ENCODE measurements around the gene HNF4A. TPM values are rescaled to one million over a fixed set of nuclear protein-coding genes. Genes with fewer than 3 reads are reported as not detected.
A peak's percentile ranks its signal among the peaks of the same experiment; 100 is the strongest.

HNF4A gene
- total RNA-seq, 1 donor from 2014 or later = 0.18 TPM

DNA sequence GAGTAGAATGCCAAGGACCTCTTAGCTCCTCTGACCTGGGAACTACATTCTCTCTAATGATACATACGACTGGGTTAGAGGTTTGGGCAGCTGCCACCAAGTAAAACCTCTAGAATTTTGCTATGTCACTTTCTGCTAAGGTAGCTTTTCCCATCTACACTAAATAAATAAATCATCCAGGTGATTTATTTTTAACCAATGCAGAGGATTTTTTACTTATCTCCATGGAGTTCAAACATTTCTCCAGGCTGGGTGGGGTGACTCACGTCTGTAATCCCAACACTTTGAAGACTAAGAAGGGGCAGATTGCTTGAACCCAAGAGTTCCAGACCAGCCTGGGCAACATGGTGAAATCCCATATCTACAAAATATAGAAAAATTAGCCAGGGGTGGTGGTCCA lies 27.1 kb downstream of the HNF4A start:
- H3K4me3 ChIP-seq = no peak overlapping the region

GRCh38 chr20:44384423-44385027 lies 29.0 kb downstream of the HNF4A start:
- ATAC-seq (peak; percentile 81 to 86), DNase-seq (peak; percentile 91)
- intact Hi-C loops (cut with DNase I) = loop anchor here (10.0 kb wide), 1 partner anchor 230 kb away; no protein-coding TSS in a partner anchor
- H3K27ac ChIP-seq = no peak overlapping the region
- H3K4me3 ChIP-seq = no peak overlapping the region
- TF ChIP-seq, protein P1, sequence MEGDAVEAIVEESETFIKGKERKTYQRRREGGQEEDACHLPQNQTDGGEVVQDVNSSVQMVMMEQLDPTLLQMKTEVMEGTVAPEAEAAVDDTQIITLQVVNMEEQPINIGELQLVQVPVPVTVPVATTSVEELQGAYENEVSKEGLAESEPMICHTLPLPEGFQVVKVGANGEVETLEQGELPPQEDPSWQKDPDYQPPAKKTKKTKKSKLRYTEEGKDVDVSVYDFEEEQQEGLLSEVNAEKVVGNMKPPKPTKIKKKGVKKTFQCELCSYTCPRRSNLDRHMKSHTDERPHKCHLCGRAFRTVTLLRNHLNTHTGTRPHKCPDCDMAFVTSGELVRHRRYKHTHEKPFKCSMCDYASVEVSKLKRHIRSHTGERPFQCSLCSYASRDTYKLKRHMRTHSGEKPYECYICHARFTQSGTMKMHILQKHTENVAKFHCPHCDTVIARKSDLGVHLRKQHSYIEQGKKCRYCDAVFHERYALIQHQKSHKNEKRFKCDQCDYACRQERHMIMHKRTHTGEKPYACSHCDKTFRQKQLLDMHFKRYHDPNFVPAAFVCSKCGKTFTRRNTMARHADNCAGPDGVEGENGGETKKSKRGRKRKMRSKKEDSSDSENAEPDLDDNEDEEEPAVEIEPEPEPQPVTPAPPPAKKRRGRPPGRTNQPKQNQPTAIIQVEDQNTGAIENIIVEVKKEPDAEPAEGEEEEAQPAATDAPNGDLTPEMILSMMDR (IDR thresholded peaks at IDR 0.05) = peak; percentile 88
- peaks cover 9% of the 10 kb centered on the region for H3K4me1 ChIP-seq
- H3K36me3 ChIP-seq = no peaks in the 10 kb centered on the region
- H3K9me3 ChIP-seq = no peaks in the 10 kb centered on the region
- peaks cover 13% of the 10 kb centered on the region for H3K27me3 ChIP-seq (ENCODE audit: low read depth)

More for the DNA sequence above, 27.1 kb downstream of the HNF4A start:
- DNase-seq (no peak), ATAC-seq (no peak)
- Histone ChIP-seq H3K9me3 (no peaks in the 10 kb centered on the region), H3K36me3 (no peaks in the 10 kb centered on the region), H3K27me3 (ENCODE audit: low read depth) (no peaks in the 10 kb centered on the region), H3K27ac (no peak overlapping the region), H3K4me1 (no peaks in the 10 kb centered on the region)
- TF ChIP-seq, protein P1 (IDR thresholded peaks at IDR 0.05) = no peak
- intact Hi-C loops (cut with DNase I) = loop anchor here (10.0 kb wide), 1 partner anchor 232 kb away; no protein-coding TSS in a partner anchor

DNA sequence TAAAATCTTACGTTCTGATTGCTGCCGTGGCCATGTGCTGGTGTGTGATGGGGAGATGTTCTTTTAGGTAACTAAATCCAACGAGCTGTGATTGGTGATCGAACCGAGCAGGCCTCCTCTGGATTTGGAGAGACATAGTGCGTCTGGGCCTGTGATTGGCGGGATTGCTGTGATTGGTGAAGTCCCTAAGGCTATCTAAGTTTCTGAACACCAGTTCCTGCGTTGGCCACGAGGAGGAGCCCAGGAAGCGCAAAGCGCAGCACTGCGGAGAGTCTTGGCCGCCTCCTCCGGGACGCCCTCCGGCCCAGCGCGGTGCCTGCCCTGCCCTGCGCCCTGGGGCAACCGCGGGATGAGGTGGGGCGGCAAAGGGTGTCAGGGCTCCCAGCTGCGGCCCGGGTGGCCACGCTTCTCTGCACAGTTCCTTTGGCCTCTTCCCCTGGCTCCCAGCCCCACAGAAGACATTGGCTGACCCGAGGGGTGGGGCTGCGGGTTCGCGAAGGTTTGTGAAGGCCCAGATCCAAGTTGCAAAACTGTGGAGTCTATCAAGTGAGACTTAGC lies 33.0 kb downstream of the HNF4A start:
- peaks cover 13% of the 10 kb centered on the region for H3K27me3 ChIP-seq (ENCODE audit: low read depth)
- H3K4me1 ChIP-seq = peaks cover 9% of the 10 kb centered on the region
- TF ChIP-seq, protein P1 (IDR thresholded peaks at IDR 0.05) = peak; percentile 73
- no peaks in the 10 kb centered on the region for H3K9me3 ChIP-seq
- ATAC-seq (peak; percentile 79 to 81), DNase-seq (peak; percentile 77)
- intact Hi-C loops (cut with DNase I) = loop anchor here (10.0 kb wide), 1 partner anchor 226 kb away; no protein-coding TSS in a partner anchor
- no peak overlapping the region for H3K4me3 ChIP-seq
- no peaks in the 10 kb centered on the region for H3K36me3 ChIP-seq
- no peak overlapping the region for H3K27ac ChIP-seq

DNA sequence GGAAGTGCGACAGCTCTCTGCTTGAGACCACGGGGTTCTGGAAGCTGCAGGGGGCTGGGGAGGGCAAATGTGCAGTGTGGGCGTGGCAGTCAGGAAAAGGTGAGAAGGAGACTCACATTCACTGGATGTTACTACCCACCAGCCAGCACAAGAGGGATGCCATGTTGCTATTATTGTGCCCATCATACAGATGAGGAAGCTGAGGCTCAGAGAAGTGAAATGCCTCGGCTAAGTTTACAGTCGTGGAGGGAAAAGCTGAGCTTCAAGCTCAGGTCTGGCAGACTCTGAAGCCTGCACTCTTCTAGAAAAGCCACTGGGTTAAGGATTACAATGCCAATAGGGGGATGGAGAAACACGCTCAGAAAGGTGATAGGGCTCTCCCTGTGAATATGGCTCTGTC lies 34.4 kb downstream of the HNF4A start:
- DNase-seq (no peak), ATAC-seq (no peak)
- Histone ChIP-seq H3K36me3 (no peaks in the 10 kb centered on the region), H3K9me3 (no peaks in the 10 kb centered on the region), H3K27ac (no peak overlapping the region), H3K27me3 (ENCODE audit: low read depth) (peaks cover 13% of the 10 kb centered on the region), H3K4me1 (peaks cover 9% of the 10 kb centered on the region), H3K4me3 (no peak overlapping the region)
- TF ChIP-seq, protein P1 (IDR thresholded peaks at IDR 0.05) = no peak
- intact Hi-C loops (cut with DNase I) = loop anchor here (10.0 kb wide), 1 partner anchor 225 kb away; no protein-coding TSS in a partner anchor

DNA sequence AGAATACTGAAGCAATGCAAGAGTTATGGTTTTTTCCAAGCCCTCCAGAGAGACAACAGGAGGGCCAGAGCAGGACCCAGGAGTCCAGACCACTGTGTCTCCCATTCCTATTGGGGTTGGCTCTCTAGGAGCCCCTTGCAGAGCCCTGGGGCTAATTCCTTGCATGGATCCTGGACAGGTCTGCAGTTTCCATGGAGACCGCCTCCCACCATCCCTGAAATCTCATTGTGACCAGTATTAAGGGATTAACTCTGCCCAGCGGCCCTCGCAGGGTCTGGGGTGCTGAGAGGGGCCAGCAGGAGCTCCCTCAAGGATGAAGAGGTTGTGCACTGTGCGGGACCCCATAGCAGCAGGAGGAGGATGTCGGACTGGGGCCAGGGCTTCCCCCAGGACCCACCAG lies 34.8 kb downstream of the HNF4A start:
- intact Hi-C loops (cut with DNase I) = no loop called here
- ATAC-seq = no peak
- H3K36me3 ChIP-seq = no peaks in the 10 kb centered on the region
- DNase-seq = no peak
- H3K27me3 ChIP-seq (ENCODE audit: low read depth) = peaks cover 13% of the 10 kb centered on the region
- H3K4me1 ChIP-seq = peaks cover 9% of the 10 kb centered on the region
- no peaks in the 10 kb centered on the region for H3K9me3 ChIP-seq
- TF ChIP-seq, protein P1 (IDR thresholded peaks at IDR 0.05) = no peak
- no peak overlapping the region for H3K4me3 ChIP-seq
- H3K27ac ChIP-seq = no peak overlapping the region
